HepG2 (cell line): ENCODE data around the gene HHIPL1. TPM values are rescaled to one million over a fixed set of nuclear protein-coding genes. Genes with fewer than 3 reads are reported as not detected.

Experiments
- CBX5 ChIP-seq: sonication (generic); formaldehyde crosslinking; IDR thresholded peaks from 2 replicates; pipeline ENCODE4 v1.4.0; 2020; ENCODE audit warnings: missing genetic modification reagents, borderline replicate concordance
- FOXA3 ChIP-seq: IDR thresholded peaks from 2 replicates; pipeline ENCODE4 v1.6.1; 2016; ENCODE audit warnings: missing genetic modification reagents, missing compliant biosample characterization
- MAFG ChIP-seq: sonication (generic); formaldehyde crosslinking; IDR thresholded peaks from 2 replicates; pipeline ENCODE4 v1.5.1; 2020; ENCODE audit warnings: mild to moderate bottlenecking, missing genetic modification reagents
- MATR3 ChIP-seq: sonication (generic); formaldehyde crosslinking; IDR thresholded peaks from 2 replicates; pipeline ENCODE4 v1.4.0; 2020; ENCODE audit warnings: missing genetic modification reagents
- MTA3 ChIP-seq: sonication (generic); formaldehyde crosslinking; IDR thresholded peaks from 2 replicates; pipeline ENCODE4 v1.4.0; 2020; ENCODE audit warnings: missing genetic modification reagents
- POLR2AphosphoS2 ChIP-seq: IDR thresholded peaks from 2 replicates; pipeline ENCODE4 v1.6.1; 2011; ENCODE audit warnings: low read depth, low read length, improper control_type of control experiment
- RNF219 ChIP-seq: sonication (generic); formaldehyde crosslinking; IDR thresholded peaks from 2 replicates; pipeline ENCODE4 v1.5.0; 2020; ENCODE audit warnings: mild to moderate bottlenecking, missing genetic modification reagents
- SNAI1 ChIP-seq: sonication (generic); formaldehyde crosslinking; IDR thresholded peaks from 2 replicates; pipeline ENCODE4 v1.5.0; 2020; ENCODE audit warnings: mild to moderate bottlenecking, missing genetic modification reagents, borderline replicate concordance
- STAT6 ChIP-seq: sonication (generic); formaldehyde crosslinking; IDR thresholded peaks from 2 replicates; pipeline ENCODE4 v1.4.0; 2020; ENCODE audit warnings: missing genetic modification reagents, mild to moderate bottlenecking, borderline replicate concordance
- ZNF496 ChIP-seq: sonication (generic); formaldehyde crosslinking; IDR thresholded peaks from 2 replicates; pipeline ENCODE4 v1.8.1; 2023; ENCODE audit warnings: mild to moderate bottlenecking, moderate library complexity, missing genetic modification reagents; ENCODE audit not compliant: insufficient replicate concordance
- polyA plus RNA-seq, 8 experiments: library from polyadenylated mRNA; depleted of rRNA in 3 of 8; stranded (reverse) in 7 of 8; unstranded in 1 of 8; fragments of >200 nt; fragmentation: Illumina TruSeq in 4 of 8; extraction: Trizol in 4 of 8; gene quantifications; 2 replicates each; pipeline versions ENCODE4 v1.2.1 to v1.2.3, GENCODE V29; 2011 to 2016; ENCODE audit warnings: low read depth in 4 of 8, missing spikeins in 1 of 8, mixed read lengths in 1 of 8; ENCODE audit not compliant: insufficient read depth in 1 of 8
- total RNA-seq, 5 experiments: library from RNA; depleted of rRNA; stranded (reverse); fragments of >200 nt; fragmentation: Illumina TruSeq; extraction: Trizol; gene quantifications; 2 replicates each; pipeline ENCODE4 v1.2.3, GENCODE V29; 2016; ENCODE audit warnings: low read depth in 1 of 5

HHIPL1 gene
- total and polyA plus RNA-seq, 2 of the 13 experiments (the other 11 are each of a cell fraction or from before 2014, with no cell fraction given) = not detected

GRCh38 chr14:99621948-99622347 is 23.0 kb upstream of the HHIPL1 start (continued):
- TF ChIP-seq RNF219 (CRISPR knock-in tag) (no peak), STAT6 (CRISPR knock-in tag) (no peak), MAFG (CRISPR knock-in tag) (no peak), POLR2AphosphoS2 (no peak), CBX5 (no peak), FOXA3 (CRISPR knock-in tag) (no peak), ZNF496 (no peak), MTA3 (CRISPR knock-in tag) (no peak), MATR3 (CRISPR knock-in tag) (no peak), SNAI1 (CRISPR knock-in tag) (no peak)
